HG03457 (cell line): ENCODE data around the gene ULBP3.
"Not testable (repeated sequence)": the region's sequence is repeated elsewhere in the genome, so short reads cannot be mapped to it uniquely, and the experiment has no call there.

Experiments used
- ATAC-seq: cut with Tn5 transposase; IDR thresholded peaks from one replicate; pipeline ENCODE4 v1.9.1; 2021; ENCODE audit warnings: moderate number of reproducible peaks; ENCODE audit not compliant: unreplicated experiment

ULBP3 gene

DNA sequence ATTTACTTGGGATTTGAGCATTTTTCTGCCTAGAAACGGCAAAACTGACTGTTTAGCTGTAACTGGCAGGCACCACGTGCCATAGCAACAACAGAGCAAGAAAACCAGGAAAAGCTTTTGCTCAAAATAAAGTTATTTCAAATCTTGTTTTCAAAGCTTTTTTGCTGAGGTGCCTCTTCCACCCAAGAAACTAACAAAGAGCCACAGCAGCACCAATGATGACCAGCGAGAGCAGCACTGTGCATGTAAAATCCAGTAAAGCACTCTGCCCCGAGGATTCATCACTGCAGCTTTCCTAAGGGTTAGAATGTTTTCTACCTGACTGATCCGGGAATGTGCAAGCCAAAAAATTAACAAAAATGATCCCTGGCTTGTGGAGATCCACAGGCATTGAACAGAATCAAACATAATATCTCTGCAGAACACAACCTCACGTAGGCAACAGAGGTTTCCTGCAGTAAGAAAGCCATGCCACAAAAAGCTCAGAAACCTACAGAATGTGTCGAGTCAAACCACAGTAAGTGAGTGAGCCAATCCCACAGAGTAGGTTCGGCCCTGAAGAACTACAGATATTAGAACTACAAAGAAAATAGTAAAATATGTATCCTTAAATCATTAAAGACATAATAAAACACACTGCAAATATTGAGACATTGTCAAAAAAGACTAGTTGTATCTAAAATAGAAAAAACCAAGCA is 7.4 kb upstream of the ULBP3 start:
- no peak for ATAC-seq

DNA sequence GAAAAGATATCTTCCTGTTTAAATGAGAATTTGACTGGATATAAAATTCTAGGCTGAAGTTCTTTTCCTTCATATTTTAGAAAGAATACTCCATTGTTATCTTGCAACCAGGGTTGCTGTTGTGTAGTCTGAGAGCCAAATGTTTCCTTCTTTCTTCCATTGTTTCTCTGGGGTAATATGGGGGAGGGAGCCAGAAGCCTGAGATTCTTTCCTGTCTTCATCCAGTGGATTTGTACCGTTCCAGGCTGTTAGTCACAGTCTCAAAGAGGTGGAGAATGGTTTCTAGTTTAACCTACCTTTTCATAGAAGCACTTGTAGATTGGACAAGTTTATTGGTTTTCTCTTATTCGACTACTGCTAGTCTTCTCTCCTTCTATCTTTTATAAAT is 6.1 kb upstream of the ULBP3 start:
- no peak for ATAC-seq

DNA sequence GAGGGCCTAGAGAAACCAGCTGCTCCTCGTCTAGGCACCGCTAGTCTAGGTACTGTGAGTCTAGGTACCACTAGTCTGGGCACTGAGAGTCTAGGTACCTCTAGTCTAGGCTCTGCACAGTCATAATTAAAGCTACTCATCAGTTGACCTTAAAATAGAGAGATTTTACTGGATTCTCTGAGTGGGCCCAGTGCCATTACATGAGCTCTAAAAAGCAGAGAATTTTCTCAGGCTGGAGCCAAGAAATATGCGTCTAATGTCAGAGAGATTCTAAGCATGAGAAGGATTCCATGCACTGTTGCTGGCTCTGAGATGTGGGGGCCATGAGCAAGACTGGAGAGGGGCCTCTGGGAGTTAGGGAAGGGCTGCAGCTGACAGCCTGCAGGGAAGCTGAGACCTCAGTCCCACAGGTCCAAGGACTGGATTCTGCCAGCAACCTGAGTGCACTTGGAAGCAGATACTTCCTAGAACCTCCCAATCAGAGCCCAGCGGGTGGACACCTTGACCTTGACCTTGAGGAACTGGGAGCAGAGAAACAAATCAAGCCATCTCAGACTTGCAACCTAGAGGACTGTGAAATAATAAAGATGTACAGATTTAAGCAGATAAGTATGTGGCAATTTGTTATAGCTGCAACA is 5.6 kb upstream of the ULBP3 start:
- ATAC-seq, result not testable (repeated sequence)

DNA sequence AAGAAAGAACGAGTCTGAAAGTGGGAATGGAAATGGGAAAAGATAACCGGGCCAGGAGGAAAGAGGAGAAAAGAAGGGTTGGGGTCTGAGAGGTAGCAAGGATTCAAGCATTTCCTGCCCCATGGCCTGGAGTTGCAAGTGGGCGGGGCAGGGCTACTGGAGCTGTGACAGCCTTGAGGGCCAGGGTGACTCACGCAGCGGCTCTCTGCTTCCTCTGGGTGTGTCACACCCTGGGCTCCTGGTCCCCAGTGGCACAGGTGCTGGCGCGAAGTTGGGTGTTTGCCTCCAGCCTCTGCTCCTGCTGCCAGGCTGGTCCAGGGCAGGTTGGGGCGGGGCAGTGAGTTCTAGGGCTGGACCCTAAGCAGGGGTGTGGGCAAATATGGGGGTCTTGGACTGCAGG is 3.3 kb upstream of the ULBP3 start:
- no peak for ATAC-seq

DNA sequence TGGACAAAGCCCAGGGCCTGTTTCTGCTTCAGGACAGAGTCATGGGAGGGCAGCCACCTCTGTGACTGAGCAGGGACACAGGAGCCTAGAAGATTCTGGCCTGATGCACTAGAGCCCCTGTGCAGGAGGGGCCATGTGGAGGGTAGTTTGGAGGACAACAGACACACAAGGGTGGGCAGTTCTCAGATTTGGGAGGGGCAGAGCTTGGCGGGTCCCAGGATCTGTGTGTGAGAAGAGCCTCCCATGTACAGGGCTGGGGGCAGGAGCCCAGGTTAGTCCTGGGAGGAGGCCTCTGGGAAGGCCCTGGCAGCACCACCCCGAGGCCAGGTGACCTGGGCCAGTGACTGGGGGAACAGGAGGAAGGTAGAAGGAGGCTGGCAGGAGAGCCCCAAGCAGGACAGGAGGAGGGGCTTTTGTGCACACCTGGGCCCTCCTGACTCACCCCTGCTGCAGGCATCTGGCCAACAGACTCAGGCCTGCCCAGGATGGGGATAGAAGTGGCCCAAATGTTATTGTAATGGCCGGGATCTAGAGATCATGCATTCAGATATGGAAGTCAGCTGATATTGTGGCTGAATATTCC is 1.4 kb upstream of the ULBP3 start:
- ATAC-seq, result no peak

DNA sequence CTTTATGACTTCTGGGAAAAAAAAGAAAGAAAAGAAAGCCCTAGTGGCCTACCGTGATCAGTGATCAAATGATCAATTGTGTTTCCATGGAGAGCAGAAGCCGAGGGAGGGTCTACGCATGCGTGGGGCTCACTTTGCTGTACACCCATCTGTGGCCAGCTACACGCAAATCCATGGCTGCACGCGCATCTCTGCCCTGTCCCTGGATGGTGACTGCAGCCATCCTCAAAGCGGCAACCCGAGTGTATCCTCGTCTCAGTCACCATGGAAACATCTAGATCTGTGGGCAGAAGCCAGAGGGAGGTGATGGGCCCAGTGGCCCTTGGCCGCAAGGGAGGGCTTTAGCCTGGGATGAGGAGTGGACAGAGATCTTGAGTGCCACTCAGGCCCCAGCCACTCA is 785 bp upstream of the ULBP3 start:
- ATAC-seq, result no peak

DNA sequence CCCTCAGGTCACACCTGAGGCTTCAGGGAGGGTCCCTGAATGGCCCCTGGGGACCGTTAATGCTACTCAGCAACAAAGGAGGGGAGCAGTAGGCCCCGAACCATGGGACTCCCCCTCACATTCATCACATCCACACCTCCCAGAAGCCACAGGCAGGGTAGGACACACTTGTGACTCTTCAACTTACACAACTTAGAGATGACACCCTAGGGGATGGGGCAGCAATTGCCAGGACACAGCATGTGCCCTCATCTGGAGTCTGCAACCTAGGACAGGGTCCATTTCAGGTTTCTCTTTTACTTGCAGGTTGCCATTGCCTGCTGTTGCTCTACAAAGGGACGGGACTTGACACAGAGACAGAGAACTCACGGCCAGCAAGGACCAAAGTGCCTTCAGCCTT is 770 bp downstream of the ULBP3 start:
- ATAC-seq, result no peak

DNA sequence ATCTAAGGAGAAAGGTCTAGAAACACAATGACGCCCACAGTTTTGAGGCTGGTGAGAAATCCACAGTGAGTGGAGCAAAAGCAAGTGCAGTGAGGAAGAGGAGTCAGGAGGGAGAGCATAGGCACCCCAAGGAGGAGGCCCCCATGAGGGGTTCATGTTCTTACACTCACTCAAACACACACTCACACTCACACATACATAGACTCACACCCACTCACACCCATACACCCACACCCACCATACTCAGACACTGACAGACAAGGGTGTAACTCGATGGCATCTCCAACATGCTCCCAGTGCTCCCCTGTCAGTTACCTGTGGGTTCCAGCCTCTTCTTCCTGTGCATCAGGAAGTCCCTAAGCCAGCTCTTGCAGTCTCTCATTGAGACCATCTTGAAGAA is 3.8 kb downstream of the ULBP3 start:
- no peak for ATAC-seq

DNA sequence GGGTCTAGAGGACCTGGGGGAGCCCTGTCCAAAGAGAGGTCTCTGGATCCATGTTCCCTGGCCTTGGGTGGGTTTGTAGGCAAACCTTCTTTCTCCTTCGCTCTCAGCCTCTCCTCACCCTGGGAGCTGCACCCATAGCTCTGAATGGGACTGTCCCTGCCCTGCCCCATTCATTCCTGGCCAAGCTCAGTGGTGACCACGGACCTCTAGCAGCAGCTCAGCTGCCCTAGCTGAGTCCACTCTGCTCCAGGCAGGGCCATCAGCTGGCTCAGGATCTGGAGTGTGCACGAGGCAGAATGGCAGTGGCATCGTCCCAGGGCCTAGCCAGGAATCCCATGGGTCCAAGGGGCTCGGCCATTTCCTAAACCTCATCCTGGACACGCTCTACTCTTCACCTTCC is 5.3 kb downstream of the ULBP3 start:
- no peak for ATAC-seq

DNA sequence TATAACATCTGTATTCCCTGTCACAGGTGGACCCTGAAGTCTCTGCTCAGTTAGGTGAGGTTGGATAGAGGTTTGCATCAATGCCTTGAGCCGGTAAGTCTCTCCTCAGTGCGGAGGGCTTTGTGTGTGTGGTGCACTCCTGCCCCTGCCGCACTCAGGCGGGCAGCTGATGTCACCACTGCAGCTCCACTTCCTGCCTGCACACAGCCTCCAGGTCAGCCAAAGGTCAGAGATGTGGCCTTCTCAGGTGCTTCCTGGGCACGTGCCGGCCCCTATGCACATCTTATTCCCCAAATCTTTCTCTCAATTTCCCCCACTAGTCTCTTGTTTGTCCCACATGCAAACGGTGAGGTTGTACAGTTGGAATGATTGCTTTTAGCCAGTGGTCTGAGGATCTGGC is 8.9 kb downstream of the ULBP3 start:
- not testable (repeated sequence) for ATAC-seq

DNA sequence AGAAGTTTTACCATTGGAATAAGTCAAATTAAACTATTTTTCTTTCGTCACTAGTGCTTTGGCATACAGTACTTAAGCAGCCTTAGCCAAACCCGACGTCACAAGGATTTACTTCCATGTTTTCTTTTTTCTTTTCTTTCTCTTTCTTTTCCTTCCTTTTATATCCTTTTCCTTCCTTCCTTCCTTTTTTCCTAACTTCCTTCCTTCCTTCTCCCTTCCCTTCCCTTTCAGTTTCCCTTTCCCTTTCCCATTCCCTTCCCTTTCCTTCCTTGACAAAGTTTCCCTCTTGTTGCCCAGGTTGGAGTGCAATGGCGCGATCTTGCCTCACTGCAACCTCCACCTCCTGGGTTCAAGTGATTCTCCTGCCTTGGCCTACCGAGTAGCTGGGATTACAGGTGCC is 9.9 kb downstream of the ULBP3 start:
- ATAC-seq, result no peak

DNA sequence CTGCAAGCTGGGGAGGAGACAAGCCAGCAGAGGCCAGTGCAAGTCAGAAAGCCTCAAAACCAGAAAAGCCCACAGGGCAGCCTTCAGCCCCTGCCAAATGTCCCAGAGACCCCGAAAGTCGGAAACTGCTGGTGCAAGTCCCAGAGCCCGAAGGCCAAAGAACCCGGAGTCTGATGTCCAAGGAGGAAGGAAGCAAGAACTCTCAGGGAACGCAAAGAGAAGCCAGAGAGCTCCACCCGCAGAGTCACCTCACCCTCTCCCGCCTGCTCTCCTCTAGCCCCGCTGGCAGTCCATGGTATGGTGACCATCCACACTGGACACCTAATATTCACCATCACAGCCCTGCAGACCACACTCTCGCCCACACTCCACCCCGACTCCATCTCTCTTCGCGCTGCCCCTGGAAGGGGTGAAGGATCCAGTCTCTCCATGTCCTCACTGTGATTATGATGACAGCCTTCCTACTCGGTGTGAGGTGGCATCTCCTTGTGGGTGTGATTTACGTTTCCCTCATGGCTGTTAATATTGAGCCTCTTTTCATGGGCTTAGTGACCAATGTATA is 10.6 kb downstream of the ULBP3 start:
- no peak for ATAC-seq

DNA sequence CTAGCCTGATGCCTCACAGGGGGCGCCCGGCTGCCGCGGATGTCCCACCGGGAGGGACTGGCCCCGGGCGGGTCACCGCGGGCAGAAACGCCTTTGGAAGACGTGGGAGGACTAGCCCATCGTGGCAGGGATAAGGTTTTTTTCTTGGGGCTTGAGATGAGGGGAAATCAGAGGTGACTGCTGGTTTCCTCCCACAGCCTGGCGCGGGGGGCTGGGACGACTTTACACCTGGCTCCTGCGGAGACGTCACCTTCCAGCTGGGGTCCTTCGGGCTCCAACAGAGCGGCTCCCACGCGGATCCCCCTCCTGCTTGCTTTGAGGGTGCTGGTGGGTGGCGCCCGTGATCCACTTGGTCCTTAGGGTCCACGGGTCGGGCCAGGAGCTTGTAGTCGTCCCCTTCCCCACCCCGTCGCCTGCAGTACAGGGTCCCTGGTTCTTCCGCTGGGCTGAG is 11.4 kb downstream of the ULBP3 start:
- ATAC-seq, result no peak

DNA sequence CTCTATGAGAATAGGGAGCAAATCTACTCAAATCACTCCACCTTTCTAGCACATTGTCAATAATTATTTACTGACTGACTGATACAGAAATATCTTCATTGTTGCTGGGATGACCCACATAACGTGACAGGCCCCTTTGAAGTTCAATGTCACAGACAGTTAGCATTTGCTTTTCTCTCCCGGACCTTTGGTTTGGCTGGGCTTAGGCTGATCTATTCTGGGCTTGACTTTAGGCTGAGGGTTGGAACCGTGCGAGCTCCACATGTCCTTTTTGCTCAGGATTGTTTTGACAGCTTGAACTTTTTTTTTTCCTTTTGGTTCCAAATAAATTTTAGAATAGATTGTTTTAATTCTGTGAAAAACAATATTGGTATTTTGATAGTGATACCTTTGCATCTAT is 12.0 kb downstream of the ULBP3 start:
- no peak for ATAC-seq

DNA sequence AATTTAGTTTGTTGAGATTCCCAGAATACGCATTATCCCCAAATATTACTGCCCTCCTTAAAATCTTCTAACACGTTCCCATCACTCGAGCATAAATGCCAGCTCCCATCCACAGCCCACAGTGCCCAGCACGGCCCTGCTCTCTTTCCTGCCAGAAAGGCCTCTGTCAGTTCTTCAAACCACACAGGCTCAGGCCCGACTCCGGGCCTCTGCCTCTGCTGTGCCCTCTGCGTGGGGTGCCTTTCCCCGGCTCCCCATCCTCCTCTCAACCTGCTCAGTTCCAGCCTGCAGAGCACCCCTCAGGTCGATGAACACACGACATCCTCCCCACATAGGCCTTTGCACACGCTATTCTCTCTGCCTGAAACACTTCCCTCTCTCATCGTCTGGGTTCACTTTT is 12.8 kb downstream of the ULBP3 start:
- no peak for ATAC-seq

DNA sequence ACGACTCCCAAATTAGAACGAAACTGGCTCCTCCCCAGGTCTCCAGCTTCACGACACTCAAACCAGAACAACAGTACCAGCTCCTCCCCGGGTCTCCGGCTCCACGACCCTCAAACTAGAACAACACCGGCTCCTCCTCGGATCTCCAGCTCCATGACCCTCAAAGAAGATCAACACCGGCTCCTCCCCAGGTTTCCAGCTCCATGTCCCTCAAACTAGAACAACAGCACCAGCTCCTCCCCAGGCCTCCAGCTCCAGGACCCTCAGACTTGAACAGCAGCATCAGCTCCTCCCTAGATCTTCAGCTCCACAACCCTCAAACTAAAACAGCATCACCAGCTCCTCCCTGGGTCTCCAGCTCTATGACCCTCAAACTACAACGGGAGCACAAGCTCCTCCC is 13.8 kb downstream of the ULBP3 start:
- no peak for ATAC-seq

DNA sequence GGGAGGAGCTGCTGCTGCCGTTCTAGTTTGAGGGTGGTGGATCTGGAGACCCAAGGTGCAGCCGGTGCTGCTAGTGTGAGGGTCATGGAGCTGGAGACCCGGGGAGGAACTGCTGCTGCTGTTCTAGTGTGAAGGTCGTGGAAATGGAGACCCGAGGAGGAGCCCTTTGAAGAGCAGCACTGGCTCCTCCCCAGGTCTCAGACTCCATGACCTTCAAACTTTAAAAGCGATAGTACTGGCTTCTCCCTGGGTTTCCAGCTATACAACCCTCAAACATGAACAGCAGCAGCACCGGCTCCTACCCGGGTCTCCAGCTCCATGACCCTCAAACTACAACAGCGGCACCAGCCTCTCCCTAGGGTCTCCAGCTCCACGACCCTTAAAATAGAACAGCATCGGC is 15.5 kb downstream of the ULBP3 start:
- no peak for ATAC-seq

DNA sequence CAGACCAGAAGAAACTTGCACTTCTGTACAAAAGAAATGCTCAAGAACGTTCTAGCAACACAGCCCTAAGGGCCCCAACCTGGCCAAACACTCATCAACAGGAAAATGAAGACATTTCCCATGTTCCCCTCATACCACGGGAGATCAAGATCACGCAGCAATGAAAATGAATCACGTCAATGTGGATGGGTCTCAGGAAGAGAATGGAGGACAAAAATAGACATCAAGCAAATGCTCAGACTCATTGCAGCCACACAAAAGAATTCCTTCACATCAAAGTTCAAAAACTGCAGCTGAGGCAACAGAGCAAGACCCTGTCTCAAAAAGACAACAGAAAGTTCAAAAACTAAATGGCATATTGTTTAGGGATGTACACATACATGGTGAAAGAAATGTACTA is 18.1 kb downstream of the ULBP3 start:
- no peak for ATAC-seq

DNA sequence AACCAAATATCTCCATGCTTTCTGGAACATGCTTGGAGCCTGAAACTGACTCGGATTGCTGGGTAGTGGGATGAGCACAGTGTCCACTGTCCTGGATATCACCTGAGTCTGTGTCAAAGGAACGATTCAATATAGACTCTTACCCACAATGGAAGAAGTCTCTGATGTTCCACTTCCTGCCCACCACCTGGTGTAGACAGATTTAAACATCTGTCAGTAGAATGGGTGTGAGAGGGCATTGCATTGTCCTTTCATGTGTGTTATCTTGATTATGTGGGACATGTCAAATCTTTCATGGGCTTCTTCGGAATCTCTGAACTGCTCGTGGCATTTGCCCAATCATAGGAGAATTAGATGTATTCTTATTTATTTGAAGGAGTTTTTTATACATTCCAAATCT is 20.8 kb downstream of the ULBP3 start:
- ATAC-seq, result no peak

DNA sequence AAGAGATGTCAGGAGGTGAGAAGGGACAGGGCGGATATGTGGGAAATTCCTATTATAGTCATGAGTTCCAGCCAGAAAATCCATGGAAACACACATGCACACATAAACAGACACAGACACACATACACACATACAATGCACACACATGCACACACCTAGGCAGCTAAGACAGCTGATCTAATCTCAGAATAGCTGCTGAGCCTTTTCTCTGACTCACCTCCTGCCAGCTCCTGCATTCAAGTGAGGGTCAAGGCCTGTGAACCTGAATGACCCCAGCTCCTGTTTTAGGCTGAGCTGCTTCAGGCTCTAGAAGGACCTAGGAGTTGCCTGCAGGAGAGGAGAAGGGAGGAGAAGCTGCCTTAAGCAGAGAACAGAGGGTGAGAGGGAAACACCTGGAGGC is 22.0 kb downstream of the ULBP3 start:
- ATAC-seq, result no peak

DNA sequence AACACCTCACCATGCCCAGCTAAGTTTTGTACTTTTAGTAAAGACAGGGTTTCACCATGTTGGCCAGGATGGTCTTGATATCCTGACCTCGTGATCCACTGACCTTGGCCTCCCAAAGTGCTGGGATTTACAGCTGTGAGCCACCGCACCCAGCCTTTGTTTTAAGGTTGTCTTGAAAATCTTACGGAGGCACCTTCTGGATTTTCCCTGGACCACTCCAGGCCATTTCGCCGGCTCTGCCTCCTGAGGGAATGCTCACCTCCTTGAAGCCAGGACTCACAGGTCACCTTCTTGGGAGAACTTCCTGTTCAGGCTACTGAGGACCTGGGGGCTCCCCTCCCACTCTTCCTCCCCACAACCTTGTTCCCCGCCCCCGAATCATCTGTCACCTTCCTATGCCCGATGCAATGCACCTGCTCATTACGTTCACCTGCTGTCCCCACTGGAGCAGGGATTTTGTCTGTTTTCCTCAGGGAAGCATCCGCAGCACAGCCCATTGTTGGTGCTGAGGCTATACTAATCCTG is 24.2 kb downstream of the ULBP3 start:
- no peak for ATAC-seq
